GM23338 (cell line): Measurements from ENCODE around the gene XXYLT1.

Experiments used
- CREB1 ChIP-seq: fragments of 250-450 bp; sonication (Bioruptor Pico); IDR thresholded peaks from 2 replicates; pipeline ENCODE4 v1.5.0; 2020; ENCODE audit warnings: low read depth, mild to moderate bottlenecking, moderate library complexity
- EZH2 ChIP-seq: fragments of 200-600 bp; sonication (generic); IDR thresholded peaks from one replicate; pipeline ENCODE4 v1.8.0; 2017; ENCODE audit warnings: antibody characterized with exemption, mild to moderate bottlenecking, low read depth; ENCODE audit not compliant: unreplicated experiment
- EZH2phosphoT487 ChIP-seq: fragments of 200-600 bp; sonication (generic); IDR thresholded peaks from one replicate; pipeline ENCODE4 v1.8.1; 2018; ENCODE audit warnings: antibody characterized with exemption; ENCODE audit not compliant: unreplicated experiment
- JUNB ChIP-seq: IDR thresholded peaks from one replicate; pipeline ENCODE4 v1.6.1; 2016; ENCODE audit warnings: antibody characterized with exemption; ENCODE audit not compliant: unreplicated experiment
- NANOG ChIP-seq: IDR thresholded peaks from 2 replicates; pipeline ENCODE4 v1.6.1; 2016; ENCODE audit warnings: antibody characterized with exemption, borderline replicate concordance
- POLR2AphosphoS5 ChIP-seq: IDR thresholded peaks from 2 replicates; pipeline ENCODE4 v1.6.1; 2016; ENCODE audit warnings: antibody characterized with exemption, low read depth
- ZNF331 ChIP-seq: fragments of 250-450 bp; sonication (Bioruptor Pico); IDR thresholded peaks from 2 replicates; pipeline ENCODE4 v1.5.0; 2020; ENCODE audit warnings: low read depth, mild to moderate bottlenecking, moderate library complexity
- TF ChIP-seq, protein P1 (sequence below), 2 experiments: fragments of 200-600 bp in 1 of 2; sonication (generic) in 1 of 2; conservative IDR thresholded peaks; 2 replicates each; pipeline versions ENCODE4 v1.5.1 to v1.6.1; 2016 to 2017; ENCODE audit warnings: antibody characterized with exemption in 2 of 2, low read depth in 2 of 2, mild to moderate bottlenecking in 2 of 2, moderate library complexity in 1 of 2
- TF ChIP-seq, protein P2 (sequence below): fragments of 250-450 bp; sonication (Bioruptor Pico); IDR thresholded peaks from 2 replicates; pipeline ENCODE4 v1.5.0; 2020; ENCODE audit warnings: mild to moderate bottlenecking, moderate library complexity
- TF ChIP-seq, protein P3 (sequence below): IDR thresholded peaks from 2 replicates; pipeline ENCODE4 v1.6.1; 2016; ENCODE audit warnings: antibody characterized with exemption
- TF ChIP-seq, protein P4 (sequence below): IDR thresholded peaks from one replicate; pipeline ENCODE4 v1.6.1; 2018; ENCODE audit warnings: antibody characterized with exemption; ENCODE audit not compliant: unreplicated experiment

DNA sequence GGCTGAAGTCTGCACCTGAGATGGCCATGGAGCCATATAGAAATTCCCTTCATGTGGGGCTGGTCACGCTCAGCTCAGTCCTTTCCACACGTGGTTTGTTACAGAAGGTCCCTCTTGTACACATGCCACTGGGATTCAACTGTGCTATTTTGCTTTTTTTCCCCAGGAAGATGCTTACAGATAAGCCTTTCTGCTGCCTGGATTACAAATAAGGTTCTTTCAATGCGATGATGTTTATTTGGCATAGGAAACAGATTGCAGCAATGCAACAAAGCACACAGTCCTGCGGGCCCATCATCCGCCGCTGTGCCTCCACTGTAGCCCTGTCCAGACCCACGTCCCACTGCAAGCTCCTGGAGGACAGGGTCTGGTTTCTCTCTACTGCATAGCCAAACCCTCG, 124.8 kb downstream of the XXYLT1 start:
- TF ChIP-seq, protein P1, sequence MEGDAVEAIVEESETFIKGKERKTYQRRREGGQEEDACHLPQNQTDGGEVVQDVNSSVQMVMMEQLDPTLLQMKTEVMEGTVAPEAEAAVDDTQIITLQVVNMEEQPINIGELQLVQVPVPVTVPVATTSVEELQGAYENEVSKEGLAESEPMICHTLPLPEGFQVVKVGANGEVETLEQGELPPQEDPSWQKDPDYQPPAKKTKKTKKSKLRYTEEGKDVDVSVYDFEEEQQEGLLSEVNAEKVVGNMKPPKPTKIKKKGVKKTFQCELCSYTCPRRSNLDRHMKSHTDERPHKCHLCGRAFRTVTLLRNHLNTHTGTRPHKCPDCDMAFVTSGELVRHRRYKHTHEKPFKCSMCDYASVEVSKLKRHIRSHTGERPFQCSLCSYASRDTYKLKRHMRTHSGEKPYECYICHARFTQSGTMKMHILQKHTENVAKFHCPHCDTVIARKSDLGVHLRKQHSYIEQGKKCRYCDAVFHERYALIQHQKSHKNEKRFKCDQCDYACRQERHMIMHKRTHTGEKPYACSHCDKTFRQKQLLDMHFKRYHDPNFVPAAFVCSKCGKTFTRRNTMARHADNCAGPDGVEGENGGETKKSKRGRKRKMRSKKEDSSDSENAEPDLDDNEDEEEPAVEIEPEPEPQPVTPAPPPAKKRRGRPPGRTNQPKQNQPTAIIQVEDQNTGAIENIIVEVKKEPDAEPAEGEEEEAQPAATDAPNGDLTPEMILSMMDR (conservative IDR thresholded peaks at IDR 0.05; ENCODE audit: low read depth in 2 of 2) = no peak
- no peak for TF ChIP-seq ZNF331 (CRISPR knock-in tag)
- no peak for TF ChIP-seq POLR2AphosphoS5
- no peak for TF ChIP-seq NANOG
- TF ChIP-seq EZH2 = no peak
- no peak for TF ChIP-seq CREB1
- TF ChIP-seq, protein P2, sequence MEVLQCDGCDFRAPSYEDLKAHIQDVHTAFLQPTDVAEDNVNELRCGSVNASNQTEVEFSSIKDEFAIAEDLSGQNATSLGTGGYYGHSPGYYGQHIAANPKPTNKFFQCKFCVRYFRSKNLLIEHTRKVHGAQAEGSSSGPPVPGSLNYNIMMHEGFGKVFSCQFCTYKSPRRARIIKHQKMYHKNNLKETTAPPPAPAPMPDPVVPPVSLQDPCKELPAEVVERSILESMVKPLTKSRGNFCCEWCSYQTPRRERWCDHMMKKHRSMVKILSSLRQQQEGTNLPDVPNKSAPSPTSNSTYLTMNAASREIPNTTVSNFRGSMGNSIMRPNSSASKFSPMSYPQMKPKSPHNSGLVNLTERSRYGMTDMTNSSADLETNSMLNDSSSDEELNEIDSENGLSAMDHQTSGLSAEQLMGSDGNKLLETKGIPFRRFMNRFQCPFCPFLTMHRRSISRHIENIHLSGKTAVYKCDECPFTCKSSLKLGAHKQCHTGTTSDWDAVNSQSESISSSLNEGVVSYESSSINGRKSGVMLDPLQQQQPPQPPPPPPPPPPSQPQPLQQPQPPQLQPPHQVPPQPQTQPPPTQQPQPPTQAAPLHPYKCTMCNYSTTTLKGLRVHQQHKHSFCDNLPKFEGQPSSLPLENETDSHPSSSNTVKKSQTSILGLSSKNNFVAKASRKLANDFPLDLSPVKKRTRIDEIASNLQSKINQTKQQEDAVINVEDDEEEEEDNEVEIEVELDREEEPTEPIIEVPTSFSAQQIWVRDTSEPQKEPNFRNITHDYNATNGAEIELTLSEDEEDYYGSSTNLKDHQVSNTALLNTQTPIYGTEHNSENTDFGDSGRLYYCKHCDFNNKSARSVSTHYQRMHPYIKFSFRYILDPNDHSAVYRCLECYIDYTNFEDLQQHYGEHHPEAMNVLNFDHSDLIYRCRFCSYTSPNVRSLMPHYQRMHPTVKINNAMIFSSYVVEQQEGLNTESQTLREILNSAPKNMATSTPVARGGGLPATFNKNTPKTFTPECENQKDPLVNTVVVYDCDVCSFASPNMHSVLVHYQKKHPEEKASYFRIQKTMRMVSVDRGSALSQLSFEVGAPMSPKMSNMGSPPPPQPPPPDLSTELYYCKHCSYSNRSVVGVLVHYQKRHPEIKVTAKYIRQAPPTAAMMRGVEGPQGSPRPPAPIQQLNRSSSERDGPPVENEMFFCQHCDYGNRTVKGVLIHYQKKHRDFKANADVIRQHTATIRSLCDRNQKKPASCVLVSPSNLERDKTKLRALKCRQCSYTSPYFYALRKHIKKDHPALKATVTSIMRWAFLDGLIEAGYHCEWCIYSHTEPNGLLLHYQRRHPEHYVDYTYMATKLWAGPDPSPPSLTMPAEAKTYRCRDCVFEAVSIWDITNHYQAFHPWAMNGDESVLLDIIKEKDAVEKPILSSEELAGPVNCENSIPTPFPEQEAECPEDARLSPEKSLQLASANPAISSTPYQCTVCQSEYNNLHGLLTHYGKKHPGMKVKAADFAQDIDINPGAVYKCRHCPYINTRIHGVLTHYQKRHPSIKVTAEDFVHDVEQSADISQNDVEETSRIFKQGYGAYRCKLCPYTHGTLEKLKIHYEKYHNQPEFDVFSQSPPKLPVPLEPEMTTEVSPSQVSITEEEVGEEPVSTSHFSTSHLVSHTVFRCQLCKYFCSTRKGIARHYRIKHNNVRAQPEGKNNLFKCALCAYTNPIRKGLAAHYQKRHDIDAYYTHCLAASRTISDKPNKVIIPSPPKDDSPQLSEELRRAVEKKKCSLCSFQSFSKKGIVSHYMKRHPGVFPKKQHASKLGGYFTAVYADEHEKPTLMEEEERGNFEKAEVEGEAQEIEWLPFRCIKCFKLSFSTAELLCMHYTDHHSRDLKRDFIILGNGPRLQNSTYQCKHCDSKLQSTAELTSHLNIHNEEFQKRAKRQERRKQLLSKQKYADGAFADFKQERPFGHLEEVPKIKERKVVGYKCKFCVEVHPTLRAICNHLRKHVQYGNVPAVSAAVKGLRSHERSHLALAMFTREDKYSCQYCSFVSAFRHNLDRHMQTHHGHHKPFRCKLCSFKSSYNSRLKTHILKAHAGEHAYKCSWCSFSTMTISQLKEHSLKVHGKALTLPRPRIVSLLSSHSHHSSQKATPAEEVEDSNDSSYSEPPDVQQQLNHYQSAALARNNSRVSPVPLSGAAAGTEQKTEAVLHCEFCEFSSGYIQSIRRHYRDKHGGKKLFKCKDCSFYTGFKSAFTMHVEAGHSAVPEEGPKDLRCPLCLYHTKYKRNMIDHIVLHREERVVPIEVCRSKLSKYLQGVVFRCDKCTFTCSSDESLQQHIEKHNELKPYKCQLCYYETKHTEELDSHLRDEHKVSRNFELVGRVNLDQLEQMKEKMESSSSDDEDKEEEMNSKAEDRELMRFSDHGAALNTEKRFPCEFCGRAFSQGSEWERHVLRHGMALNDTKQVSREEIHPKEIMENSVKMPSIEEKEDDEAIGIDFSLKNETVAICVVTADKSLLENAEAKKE (CRISPR knock-in tag) = no peak
- TF ChIP-seq EZH2phosphoT487 = no peak
- TF ChIP-seq, protein P3, sequence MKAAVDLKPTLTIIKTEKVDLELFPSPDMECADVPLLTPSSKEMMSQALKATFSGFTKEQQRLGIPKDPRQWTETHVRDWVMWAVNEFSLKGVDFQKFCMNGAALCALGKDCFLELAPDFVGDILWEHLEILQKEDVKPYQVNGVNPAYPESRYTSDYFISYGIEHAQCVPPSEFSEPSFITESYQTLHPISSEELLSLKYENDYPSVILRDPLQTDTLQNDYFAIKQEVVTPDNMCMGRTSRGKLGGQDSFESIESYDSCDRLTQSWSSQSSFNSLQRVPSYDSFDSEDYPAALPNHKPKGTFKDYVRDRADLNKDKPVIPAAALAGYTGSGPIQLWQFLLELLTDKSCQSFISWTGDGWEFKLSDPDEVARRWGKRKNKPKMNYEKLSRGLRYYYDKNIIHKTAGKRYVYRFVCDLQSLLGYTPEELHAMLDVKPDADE = no peak
- no peak for TF ChIP-seq JUNB
- TF ChIP-seq, protein P4, sequence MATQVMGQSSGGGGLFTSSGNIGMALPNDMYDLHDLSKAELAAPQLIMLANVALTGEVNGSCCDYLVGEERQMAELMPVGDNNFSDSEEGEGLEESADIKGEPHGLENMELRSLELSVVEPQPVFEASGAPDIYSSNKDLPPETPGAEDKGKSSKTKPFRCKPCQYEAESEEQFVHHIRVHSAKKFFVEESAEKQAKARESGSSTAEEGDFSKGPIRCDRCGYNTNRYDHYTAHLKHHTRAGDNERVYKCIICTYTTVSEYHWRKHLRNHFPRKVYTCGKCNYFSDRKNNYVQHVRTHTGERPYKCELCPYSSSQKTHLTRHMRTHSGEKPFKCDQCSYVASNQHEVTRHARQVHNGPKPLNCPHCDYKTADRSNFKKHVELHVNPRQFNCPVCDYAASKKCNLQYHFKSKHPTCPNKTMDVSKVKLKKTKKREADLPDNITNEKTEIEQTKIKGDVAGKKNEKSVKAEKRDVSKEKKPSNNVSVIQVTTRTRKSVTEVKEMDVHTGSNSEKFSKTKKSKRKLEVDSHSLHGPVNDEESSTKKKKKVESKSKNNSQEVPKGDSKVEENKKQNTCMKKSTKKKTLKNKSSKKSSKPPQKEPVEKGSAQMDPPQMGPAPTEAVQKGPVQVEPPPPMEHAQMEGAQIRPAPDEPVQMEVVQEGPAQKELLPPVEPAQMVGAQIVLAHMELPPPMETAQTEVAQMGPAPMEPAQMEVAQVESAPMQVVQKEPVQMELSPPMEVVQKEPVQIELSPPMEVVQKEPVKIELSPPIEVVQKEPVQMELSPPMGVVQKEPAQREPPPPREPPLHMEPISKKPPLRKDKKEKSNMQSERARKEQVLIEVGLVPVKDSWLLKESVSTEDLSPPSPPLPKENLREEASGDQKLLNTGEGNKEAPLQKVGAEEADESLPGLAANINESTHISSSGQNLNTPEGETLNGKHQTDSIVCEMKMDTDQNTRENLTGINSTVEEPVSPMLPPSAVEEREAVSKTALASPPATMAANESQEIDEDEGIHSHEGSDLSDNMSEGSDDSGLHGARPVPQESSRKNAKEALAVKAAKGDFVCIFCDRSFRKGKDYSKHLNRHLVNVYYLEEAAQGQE = no peak
